Parathyroid adenoma (tissue), 2 donors: Measurements from ENCODE around the gene GUCA2B.

Source experiments
- H2AFZ ChIP-seq: fragments of 300-600 bp; sonication (generic); one replicate; pipeline ENCODE4 v1.7.0; 2017; ENCODE audit warnings: antibody characterized with exemption, mild to moderate bottlenecking
- H3K27ac ChIP-seq: fragments of 300-600 bp; sonication (generic); one replicate; pipeline ENCODE4 v1.7.0; 2017
- H3K27me3 ChIP-seq: fragments of 300-600 bp; sonication (generic); one replicate; pipeline ENCODE4 v1.7.0; 2017; ENCODE audit warnings: low read length; ENCODE audit not compliant: control insufficient read depth, insufficient read depth
- H3K36me3 ChIP-seq: fragments of 300-600 bp; sonication (generic); one replicate; pipeline ENCODE4 v1.7.0; 2017; ENCODE audit warnings: low read length; ENCODE audit not compliant: control insufficient read depth, insufficient read depth
- H3K4me1 ChIP-seq: fragments of 300-600 bp; sonication (generic); one replicate; pipeline ENCODE4 v1.7.0; 2017; ENCODE audit warnings: control low read depth
- H3K4me2 ChIP-seq: fragments of 300-600 bp; sonication (generic); one replicate; pipeline ENCODE4 v1.7.0; 2017; ENCODE audit warnings: low read length
- H3K4me3 ChIP-seq: fragments of 300-600 bp; sonication (generic); one replicate; pipeline ENCODE4 v1.7.0; 2017; ENCODE audit warnings: low read depth, low read length
- H3K79me2 ChIP-seq: fragments of 300-600 bp; sonication (generic); one replicate; pipeline ENCODE4 v1.7.0; 2017; ENCODE audit warnings: control low read depth
- H3K9ac ChIP-seq: fragments of 300-600 bp; sonication (generic); one replicate; pipeline ENCODE4 v1.7.0; 2017; ENCODE audit warnings: mild to moderate bottlenecking
- H3K9me3 ChIP-seq: fragments of 300-600 bp; sonication (generic); one replicate; pipeline ENCODE4 v1.7.0; 2017; ENCODE audit warnings: low read length; ENCODE audit not compliant: control insufficient read depth
- CTCF ChIP-seq: fragments of 300-600 bp; sonication (generic); IDR thresholded peaks from one replicate; pipeline ENCODE4 v1.7.0; 2017; ENCODE audit warnings: antibody characterized with exemption, mild to moderate bottlenecking
- donor health status: primary hyperparathyroidism.

GUCA2B gene

GRCh38 chr1:42155362-42155761, 2.2 kb downstream of the GUCA2B start:
- no peak overlapping the region for H3K4me2 ChIP-seq
- no peaks in the 10 kb centered on the region for H3K36me3 ChIP-seq
- no peaks in the 10 kb centered on the region for H3K9me3 ChIP-seq
- no peak overlapping the region for H2AFZ ChIP-seq
- no peaks in the 10 kb centered on the region for H3K4me1 ChIP-seq
- no peaks in the 10 kb centered on the region for H3K27me3 ChIP-seq
- no peak for TF ChIP-seq CTCF
- no peak overlapping the region for H3K9ac ChIP-seq
- H3K79me2 ChIP-seq, result no peaks in the 10 kb centered on the region
- no peak overlapping the region for H3K4me3 ChIP-seq
- H3K27ac ChIP-seq, result no peak overlapping the region

- no peaks in the 10 kb centered on the region for H3K27me3 ChIP-seq
- H3K4me1 ChIP-seq, result no peaks in the 10 kb centered on the region
These were observed 4.5 kb downstream of the GUCA2B start for GRCh38 chr1:42157667-42158066.

GRCh38 chr1:42158189-42158588, 5.0 kb downstream of the GUCA2B start:
- H3K9ac ChIP-seq, result no peak overlapping the region
- H3K4me3 ChIP-seq, result no peak overlapping the region
- H3K9me3 ChIP-seq, result no peaks in the 10 kb centered on the region
- no peak for TF ChIP-seq CTCF
- no peaks in the 10 kb centered on the region for H3K36me3 ChIP-seq
- no peak overlapping the region for H3K4me2 ChIP-seq
- no peaks in the 10 kb centered on the region for H3K4me1 ChIP-seq
- H3K27ac ChIP-seq, result no peak overlapping the region
- H2AFZ ChIP-seq, result no peak overlapping the region
- no peaks in the 10 kb centered on the region for H3K79me2 ChIP-seq
- H3K27me3 ChIP-seq, result no peaks in the 10 kb centered on the region

More at GRCh38 chr1:42157667-42158066, 4.5 kb downstream of the GUCA2B start:
- no peaks in the 10 kb centered on the region for H3K9me3 ChIP-seq
- no peak overlapping the region for H3K9ac ChIP-seq
- H3K27ac ChIP-seq, result no peak overlapping the region
- H3K4me2 ChIP-seq, result no peak overlapping the region
- no peak overlapping the region for H3K4me3 ChIP-seq
- H3K79me2 ChIP-seq, result no peaks in the 10 kb centered on the region
- TF ChIP-seq CTCF, result no peak
- H3K36me3 ChIP-seq, result no peaks in the 10 kb centered on the region
- no peak overlapping the region for H2AFZ ChIP-seq

DNA sequence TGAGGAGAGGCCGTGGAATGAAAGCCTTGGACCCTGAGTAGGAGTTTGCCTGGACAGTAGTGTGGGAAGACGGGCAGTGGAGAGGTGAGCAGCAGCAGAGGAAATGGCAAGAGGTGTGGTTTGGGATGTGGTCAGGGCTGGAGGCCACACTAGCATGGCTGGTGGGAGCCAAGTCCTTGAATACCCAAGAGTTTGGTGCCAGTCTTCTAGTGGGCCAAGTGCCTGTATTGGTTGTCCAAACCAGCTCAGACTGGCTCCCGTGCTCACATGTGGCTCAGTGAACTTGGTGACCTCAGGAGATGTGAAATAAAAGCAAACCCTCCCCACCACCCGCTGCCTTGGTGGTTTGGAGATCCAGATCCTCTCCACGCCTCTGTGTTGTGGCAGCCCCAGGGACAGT, 9.0 kb downstream of the GUCA2B start:
- Histone ChIP-seq H2AFZ (no peak overlapping the region), H3K36me3 (no peaks in the 10 kb centered on the region), H3K4me2 (no peak overlapping the region), H3K4me1 (no peaks in the 10 kb centered on the region), H3K27ac (no peak overlapping the region), H3K4me3 (no peak overlapping the region), H3K9me3 (no peaks in the 10 kb centered on the region), H3K27me3 (no peaks in the 10 kb centered on the region), H3K9ac (no peak overlapping the region), H3K79me2 (no peaks in the 10 kb centered on the region)
- TF ChIP-seq CTCF, result no peak

DNA sequence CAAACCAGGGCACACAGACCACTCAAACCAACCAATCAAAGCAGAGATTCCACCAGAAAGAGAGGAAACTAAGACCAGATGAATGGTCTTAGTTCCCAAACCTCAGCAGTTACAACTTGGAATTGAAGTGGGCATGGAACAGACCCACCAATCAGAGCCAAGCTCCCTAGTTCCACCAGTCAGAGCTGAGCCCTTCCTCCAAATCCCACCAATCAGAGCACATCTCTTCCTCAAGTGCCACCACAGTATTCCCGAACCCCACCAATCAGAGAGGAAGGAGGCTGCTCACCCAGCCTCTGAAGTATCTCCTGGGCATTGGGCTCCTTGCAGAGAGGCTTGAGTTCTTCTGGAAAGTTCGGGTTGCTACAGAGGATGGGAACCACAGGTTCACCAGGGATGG, 9.9 kb downstream of the GUCA2B start:
- no peak for TF ChIP-seq CTCF
- Histone ChIP-seq H3K4me2 (no peak overlapping the region), H3K4me1 (no peaks in the 10 kb centered on the region), H3K27ac (no peak overlapping the region), H3K27me3 (no peaks in the 10 kb centered on the region), H3K79me2 (no peaks in the 10 kb centered on the region), H3K9me3 (no peaks in the 10 kb centered on the region), H2AFZ (no peak overlapping the region), H3K4me3 (no peak overlapping the region), H3K9ac (no peak overlapping the region), H3K36me3 (no peaks in the 10 kb centered on the region)
